GM12878 (cell line): ENCODE data around the gene HES2.
"Not testable (repeated sequence)": the region's sequence is repeated elsewhere in the genome, so short reads cannot be mapped to it uniquely, and the experiment has no call there.

Experiments used
- CTCF ChIP-seq, 3 experiments: IDR thresholded peaks in 2 of 3; conservative IDR thresholded peaks in 1 of 3; 2 replicates each; pipeline ENCODE4 v1.5.1; 2011; ENCODE audit warnings: low read depth in 3 of 3, low read length in 3 of 3, mild to moderate bottlenecking in 3 of 3, control low read depth in 2 of 3, moderate library complexity in 2 of 3, inconsistent platforms in 1 of 3, mixed read lengths in 1 of 3; ENCODE audit not compliant: control insufficient read depth in 2 of 3, insufficient read depth in 1 of 3; ENCODE audit errors: extremely low read depth in 1 of 3
- EGR1 ChIP-seq, 2 experiments: IDR thresholded peaks; 1 replicate in 1 of 2; 2 replicates in 1 of 2; pipeline ENCODE4 v1.6.1; 2011 to 2012; ENCODE audit warnings: low read depth in 2 of 2, low read length in 2 of 2, borderline replicate concordance in 1 of 2, mild to moderate bottlenecking in 1 of 2, moderate library complexity in 1 of 2
- EZH2 ChIP-seq: IDR thresholded peaks from 2 replicates; pipeline ENCODE4 v1.6.1; 2012; ENCODE audit warnings: low read depth, mild to moderate bottlenecking, control low read depth, inconsistent platforms, low read length, borderline replicate concordance; ENCODE audit not compliant: control insufficient read depth
- FOXK2 ChIP-seq: fragments of 450-650 bp; IDR thresholded peaks from 2 replicates; pipeline ENCODE4 v1.6.1; 2017; ENCODE audit warnings: mild to moderate bottlenecking, moderate library complexity
- FOXM1 ChIP-seq: IDR thresholded peaks from 2 replicates; pipeline ENCODE4 v1.6.1; 2012; ENCODE audit warnings: low read depth, mild to moderate bottlenecking, inconsistent platforms, low read length, moderate library complexity
- HCFC1 ChIP-seq: fragments of 150-350 bp; IDR thresholded peaks from 2 replicates; pipeline ENCODE4 v1.6.1; 2014; ENCODE audit warnings: low read length
- MAX ChIP-seq: IDR thresholded peaks from 2 replicates; pipeline ENCODE4 v1.6.1; 2012; ENCODE audit warnings: low read depth, low read length, improper control_type of control experiment
- POLR2A ChIP-seq: IDR thresholded peaks from 2 replicates; pipeline ENCODE4 v1.6.1; 2011; ENCODE audit warnings: low read depth, mild to moderate bottlenecking, low read length
- RB1 ChIP-seq: fragments of 450-650 bp; formaldehyde crosslinking; IDR thresholded peaks from 2 replicates; pipeline ENCODE4 v1.6.1; 2017; ENCODE audit warnings: mild to moderate bottlenecking, borderline replicate concordance
- USF2 ChIP-seq: IDR thresholded peaks from 2 replicates; pipeline ENCODE4 v1.6.1; 2011; ENCODE audit warnings: low read depth, low read length, improper control_type of control experiment, borderline replicate concordance
- ZNF274 ChIP-seq: IDR thresholded peaks from one replicate; pipeline ENCODE4 v1.8.0; 2011; ENCODE audit not compliant: insufficient read length, insufficient read depth
- ZNF687 ChIP-seq: fragments of 450-650 bp; IDR thresholded peaks from 2 replicates; pipeline ENCODE4 v1.6.1; 2017; ENCODE audit warnings: mild to moderate bottlenecking, moderate library complexity

GRCh38 chr1:6372236-6372635 lies 47.5 kb downstream of the HES2 start:
- TF ChIP-seq CTCF (IDR thresholded peaks at IDR 0.05 in 2 of 3, conservative IDR thresholded peaks at IDR 0.05 in 1 of 3; ENCODE audit: control insufficient read depth in 2 of 3, extremely low read depth in 1 of 3, insufficient read depth in 1 of 3, low read depth in 3 of 3, low read length in 3 of 3); POLR2A; ZNF274; FOXM1; RB1; EGR1 (IDR thresholded peaks at IDR 0.05; ENCODE audit: borderline replicate concordance in 1 of 2, low read depth in 2 of 2, low read length in 2 of 2); USF2; ZNF687; HCFC1; FOXK2; EZH2; MAX: not testable (repeated sequence)
